HL-60 (cell line): ENCODE data around the gene FARP1.

Experiments used
- DNase-seq, 2 experiments: peaks; one replicate each; pipeline ENCODE4 v3.0.0-alpha.2; 2010 to 2020; ENCODE audit warnings: low read depth in 1 of 2, low spot score in 1 of 2
- H3K27ac ChIP-seq: fragments of 250-450 bp; sonication (Bioruptor Pico); replicated peaks from 2 replicates; pipeline ENCODE4 v1.5.1; 2020; ENCODE audit warnings: mild to moderate bottlenecking, moderate library complexity
- H3K27me3 ChIP-seq: fragments of 250-450 bp; sonication (Bioruptor Pico); 2 replicates; pipeline ENCODE4 v1.5.1; 2021; ENCODE audit warnings: mild to moderate bottlenecking, moderate library complexity; ENCODE audit not compliant: insufficient read depth, poor library complexity, severe bottlenecking
- H3K4me3 ChIP-seq: replicated peaks from 2 replicates; pipeline ENCODE4 v1.5.1; 2011; ENCODE audit warnings: mild to moderate bottlenecking, control low read depth, low read length; ENCODE audit not compliant: insufficient read depth
- CTCF ChIP-seq: IDR thresholded peaks from one replicate; pipeline ENCODE4 v1.5.1; 2011; ENCODE audit warnings: low read length, control low read depth, inconsistent platforms; ENCODE audit not compliant: insufficient read depth
- GABPA ChIP-seq: IDR thresholded peaks from 2 replicates; pipeline ENCODE4 v1.6.1; 2012; ENCODE audit warnings: low read depth
- POLR2AphosphoS5 ChIP-seq: IDR thresholded peaks from 2 replicates; pipeline ENCODE4 v1.6.1; 2012; ENCODE audit warnings: low read depth
- REST ChIP-seq: IDR thresholded peaks from 2 replicates; pipeline ENCODE4 v1.6.1; 2012; ENCODE audit warnings: low read depth; ENCODE audit not compliant: insufficient replicate concordance
- SPI1 ChIP-seq: IDR thresholded peaks from 2 replicates; pipeline ENCODE4 v1.6.1; 2012; ENCODE audit warnings: low read depth, mild to moderate bottlenecking, borderline replicate concordance

The FARP1 gene

DNA sequence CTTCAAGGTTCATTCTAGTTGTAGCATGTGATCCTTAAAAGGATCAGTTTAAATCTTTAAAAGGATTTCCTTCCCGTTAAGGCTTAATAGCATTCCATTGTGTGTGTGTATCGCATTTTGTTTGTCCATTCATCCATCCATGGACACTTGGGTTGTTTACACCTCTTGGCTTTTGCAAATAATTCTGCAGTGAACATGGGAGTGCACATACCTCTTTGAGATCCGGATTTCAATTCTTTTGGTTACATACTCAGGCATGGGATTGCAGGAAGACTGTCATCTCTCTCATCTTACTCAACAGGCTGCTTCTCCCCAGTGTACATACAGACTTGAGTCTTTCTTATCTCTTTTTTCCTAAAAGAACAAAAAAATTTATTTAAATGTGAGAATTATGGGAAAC is 32.9 kb downstream of the FARP1 start:
- H3K4me3 ChIP-seq = no peak overlapping the region
- peaks cover 3% of the 10 kb centered on the region for H3K27me3 ChIP-seq
- H3K27ac ChIP-seq = no peak overlapping the region
- DNase-seq = no peak
- no peak for TF ChIP-seq REST
- no peak for TF ChIP-seq SPI1
- no peak for TF ChIP-seq POLR2AphosphoS5
- TF ChIP-seq GABPA = no peak
- no peak for TF ChIP-seq CTCF

DNA sequence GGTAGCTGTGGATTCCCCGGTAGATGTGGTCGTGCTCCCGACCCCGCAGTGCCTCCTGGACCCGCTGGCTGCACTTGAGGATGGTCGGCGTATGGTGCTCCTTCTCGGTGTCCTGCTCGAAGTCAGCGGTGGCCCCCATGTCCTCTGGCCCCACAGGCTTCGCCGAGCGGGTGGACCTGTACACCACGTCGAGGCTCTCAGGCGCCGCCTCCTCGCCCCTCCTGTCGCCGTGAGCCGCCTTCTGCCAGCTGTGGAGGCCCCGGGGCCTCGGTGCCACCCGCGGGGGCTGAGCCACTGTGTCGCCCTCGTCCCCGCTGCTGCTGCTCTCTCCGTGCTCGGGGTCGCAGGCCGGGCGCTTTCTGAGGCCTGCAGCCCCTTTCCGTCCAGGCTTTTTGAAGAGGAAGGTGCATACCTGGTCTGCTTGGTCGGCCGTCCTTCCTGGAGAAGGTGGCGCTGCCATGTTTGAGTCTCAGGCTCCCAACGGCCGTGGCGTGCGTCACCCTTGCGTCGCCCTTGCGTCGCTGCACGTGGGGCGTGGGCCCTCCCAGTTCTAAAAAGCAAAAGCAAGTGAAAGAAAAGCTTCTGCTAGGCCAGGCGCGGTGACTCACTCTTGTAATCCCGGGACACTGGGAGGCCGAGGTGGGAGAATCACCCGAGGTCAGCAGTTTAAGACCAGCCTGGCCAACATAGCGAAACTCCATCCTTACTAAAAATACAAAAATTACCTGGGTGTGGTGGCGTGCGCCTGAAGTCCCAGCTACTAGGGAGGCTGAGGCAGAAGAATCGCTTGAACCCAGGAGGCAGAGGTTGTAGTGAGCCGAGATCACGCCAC is 34.1 kb downstream of the FARP1 start, which contains the start of gene RNF113B:
TSS of gene RNF113B (minus strand) at position 493 of the 832 bp plus-strand sequence. CDS start at position 460, 33 bp downstream.
- no peak for DNase-seq
- Histone ChIP-seq H3K27me3 (no peaks in the 10 kb centered on the region), H3K4me3 (no peak within 1 kb of the TSS), H3K27ac (no peak within 1 kb of the TSS)
- TF ChIP-seq POLR2AphosphoS5 (no peak), SPI1 (no peak), REST (no peak), GABPA (no peak), CTCF (no peak)

DNA sequence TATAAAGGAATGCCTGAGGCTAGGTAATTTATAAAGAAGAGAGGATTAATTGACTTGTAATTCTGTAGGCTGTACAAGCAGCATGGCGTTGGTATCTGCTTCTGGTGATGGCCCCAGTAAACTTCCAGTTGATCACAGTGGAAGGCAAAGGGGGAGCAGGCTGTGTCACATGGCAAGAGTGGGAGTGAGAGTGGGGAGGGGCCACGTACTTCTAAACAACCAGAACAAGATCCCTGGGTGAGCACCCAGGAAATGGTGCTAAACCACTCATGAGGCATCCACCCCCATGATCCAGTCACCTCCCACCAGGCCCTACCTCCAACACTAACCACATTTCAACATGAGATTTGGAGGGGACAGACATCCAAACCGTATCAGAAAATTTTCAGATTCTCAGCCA is 37.2 kb downstream of the FARP1 start:
- no peak for DNase-seq
- no peak overlapping the region for H3K27ac ChIP-seq

More for the DNA sequence above, 37.2 kb downstream of the FARP1 start:
- Histone ChIP-seq H3K27me3 (no peaks in the 10 kb centered on the region), H3K4me3 (no peak overlapping the region)
- TF ChIP-seq REST = no peak
- no peak for TF ChIP-seq SPI1
- TF ChIP-seq CTCF = no peak
- TF ChIP-seq GABPA = no peak
- no peak for TF ChIP-seq POLR2AphosphoS5
